Activated CD4-positive, alpha-beta T cell treated with anti-CD3 and anti-CD28 coated beads, Interleukin-10, Interleukin-2, amounts not matched to agents 100 ng/mL and 50 ng/mL, durations not matched to agents 16 hours and 8 hours (primary cell): Measurements from ENCODE around the gene SPACA6.

Experiments used
- DNase-seq: peaks from one replicate; pipeline ENCODE4 v3.0.0-alpha.2; 2020

Gene SPACA6

DNA sequence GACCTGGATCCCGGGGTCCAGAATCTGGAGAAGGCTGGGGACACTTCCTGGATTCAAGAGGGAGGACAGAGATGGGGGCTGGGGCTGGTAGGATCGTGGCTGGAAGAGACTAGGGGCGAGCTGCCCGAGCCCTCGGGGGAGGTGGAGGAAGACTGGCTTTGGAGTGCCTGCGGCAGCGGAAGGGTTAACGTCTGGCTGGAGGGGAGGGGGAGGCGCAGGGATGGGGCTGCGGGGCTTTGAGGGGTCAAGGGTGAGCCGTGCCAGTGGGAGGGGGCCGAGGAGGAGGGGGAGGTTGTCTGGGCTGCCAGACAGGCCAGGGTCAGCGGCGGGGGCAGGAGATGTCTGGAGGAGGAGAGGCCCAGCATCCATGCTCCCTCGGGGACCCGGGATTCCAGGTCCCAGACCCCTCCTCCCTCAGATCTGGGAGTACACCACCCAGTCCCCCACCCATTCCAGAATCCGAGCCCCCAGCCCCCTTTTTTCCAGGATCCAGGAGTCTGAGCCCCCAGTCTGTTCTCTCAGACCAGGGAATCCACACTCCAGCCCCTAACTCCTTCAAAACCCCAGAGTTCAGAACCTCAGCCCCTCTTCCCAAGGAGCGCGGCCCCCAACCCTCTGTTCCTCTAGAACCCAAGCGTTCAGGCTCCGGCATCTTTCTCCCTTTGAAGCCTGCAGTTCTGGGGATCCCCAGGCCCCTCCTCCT is 3.2 kb upstream of the SPACA6 start:
- DNase-seq: no peak

DNA sequence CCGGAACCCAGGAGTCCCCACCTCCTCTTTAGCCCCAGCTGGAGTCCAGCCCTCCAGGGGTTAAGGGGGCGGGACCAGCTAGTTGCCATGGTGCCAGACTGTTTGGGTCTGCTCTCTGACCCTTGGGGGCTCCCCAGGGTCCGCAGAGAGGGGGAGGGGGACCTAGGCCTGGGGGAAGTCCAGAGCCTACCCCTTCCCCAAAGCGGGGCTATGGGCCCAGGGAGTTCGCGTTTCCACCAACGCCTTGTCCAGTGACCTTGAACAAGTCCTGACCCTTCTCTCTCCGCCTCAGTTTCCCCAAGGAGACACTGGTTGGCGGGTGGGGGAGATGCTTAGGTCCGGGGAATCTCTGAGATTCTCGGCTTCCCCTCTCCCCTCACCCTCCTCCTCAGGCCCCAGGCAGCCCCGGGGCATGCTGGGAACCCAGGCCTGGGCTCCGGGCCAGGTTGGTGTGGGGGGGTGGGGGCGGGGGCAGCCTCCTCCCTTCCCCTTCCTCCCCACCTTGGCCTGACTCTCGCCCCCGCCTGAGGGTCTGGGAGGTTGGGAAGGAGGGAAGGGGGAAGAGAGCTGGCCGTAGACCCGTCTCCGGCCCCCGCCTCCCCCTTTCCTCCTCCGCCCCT is 2.6 kb upstream of the SPACA6 start:
- peak; percentile 66 for DNase-seq

DNA sequence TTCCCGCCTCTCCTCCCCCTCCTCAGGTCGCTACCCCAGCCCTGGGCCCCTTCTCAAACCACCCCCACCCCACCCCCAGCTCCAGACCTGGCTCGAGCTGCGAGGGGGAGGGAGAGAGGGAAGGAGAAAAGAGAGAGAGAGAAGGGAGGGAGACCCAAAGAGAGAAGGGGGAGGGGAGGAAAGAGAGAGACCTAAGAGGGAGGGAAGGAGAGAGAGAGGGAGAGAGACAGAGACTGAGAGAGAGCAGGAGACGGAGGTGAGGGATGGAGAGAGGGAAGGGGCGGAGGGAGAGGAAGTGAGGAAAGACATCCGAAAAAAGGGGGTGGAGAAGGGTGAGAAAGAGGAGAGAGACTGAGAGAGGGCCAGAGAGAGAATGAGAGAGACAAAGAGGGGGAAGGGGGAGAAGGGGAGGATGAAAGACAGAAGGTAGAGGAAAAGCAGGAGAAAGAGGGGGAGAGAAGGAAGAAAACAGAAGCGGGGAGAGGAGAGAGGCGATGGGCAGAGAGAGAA is 2.0 kb upstream of the SPACA6 start:
- no peak for DNase-seq

DNA sequence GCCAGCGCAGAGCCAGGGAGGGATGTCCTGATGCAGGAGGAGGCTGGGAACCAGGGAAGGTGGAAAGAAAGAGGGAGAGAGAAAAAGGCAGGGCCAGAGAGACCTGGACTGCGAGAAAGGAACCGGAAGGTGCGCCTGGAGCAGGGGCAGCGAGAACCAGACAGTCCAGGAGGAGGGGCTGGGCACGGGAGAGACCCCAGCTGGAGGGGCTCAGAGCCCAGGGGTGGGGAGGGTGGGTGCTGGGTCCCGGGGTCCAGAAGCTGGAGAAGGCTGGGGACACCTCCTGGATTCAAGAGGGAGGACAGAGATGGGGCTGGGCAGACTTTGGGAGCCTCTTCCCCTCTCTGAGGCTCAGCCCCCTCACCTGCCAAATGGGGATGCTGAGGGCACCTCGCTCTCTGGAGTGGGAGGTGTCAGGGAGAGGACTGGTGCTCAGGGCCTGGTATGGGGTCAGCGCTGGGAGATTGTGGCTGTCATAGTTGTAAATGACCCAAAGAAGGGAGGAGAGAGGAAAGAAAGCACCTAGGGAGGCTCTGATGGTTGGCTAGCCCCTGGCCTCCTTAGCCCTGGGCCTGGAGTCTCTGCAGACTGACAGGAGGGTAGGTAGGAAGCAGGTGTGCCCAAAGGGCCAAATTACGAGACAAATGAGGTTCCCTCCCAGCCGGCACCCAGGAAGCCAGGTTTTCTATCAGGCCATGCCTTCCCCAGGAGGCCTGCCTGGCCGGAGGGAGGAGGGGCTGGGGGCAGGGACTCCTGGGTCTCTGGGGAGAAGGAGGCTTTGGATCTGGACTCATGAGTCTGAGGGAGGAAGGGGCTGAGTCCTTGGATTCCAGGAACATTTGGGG is 1.3 kb upstream of the SPACA6 start:
- no peak for DNase-seq

DNA sequence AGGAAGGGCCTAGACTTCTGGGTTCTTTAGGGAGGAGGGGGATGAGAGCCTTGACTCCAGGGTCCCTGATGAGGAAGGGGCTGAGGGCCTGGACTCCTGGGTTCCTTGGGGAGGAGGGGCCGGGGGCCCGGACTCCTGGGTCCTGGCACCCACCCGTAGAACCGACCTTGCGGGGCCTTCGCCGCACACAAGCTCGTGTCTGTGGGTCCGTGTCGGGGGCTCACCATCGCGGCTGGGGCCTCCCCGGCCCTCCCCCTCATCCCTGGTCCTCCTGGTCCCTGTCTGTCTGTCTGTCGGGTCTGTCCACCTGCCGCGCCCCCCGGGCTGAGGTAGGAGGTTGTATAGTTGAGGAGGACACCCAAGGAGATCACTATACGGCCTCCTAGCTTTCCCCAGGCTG is 662 bp upstream of the SPACA6 start:
- no peak for DNase-seq

DNA sequence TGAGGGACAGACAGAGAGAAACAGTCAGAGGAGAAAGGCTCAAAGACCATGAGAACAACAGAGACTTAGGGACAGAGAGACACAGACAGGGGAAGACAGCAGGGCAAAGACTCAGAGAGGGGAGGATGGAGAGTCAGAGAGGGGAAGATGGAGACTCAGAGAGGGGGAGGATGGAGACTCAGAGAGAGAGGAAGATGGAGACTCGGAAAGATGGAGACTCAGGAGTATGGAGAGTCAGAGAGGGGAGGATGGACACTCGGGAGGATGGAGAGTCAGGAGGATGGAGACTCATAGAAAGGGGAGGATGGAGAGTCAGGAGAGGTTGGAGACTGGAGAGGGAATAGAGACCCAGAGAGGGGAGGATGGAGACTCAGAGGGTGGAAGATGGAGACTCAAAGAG is 689 bp downstream of the SPACA6 start:
- DNase-seq: no peak

DNA sequence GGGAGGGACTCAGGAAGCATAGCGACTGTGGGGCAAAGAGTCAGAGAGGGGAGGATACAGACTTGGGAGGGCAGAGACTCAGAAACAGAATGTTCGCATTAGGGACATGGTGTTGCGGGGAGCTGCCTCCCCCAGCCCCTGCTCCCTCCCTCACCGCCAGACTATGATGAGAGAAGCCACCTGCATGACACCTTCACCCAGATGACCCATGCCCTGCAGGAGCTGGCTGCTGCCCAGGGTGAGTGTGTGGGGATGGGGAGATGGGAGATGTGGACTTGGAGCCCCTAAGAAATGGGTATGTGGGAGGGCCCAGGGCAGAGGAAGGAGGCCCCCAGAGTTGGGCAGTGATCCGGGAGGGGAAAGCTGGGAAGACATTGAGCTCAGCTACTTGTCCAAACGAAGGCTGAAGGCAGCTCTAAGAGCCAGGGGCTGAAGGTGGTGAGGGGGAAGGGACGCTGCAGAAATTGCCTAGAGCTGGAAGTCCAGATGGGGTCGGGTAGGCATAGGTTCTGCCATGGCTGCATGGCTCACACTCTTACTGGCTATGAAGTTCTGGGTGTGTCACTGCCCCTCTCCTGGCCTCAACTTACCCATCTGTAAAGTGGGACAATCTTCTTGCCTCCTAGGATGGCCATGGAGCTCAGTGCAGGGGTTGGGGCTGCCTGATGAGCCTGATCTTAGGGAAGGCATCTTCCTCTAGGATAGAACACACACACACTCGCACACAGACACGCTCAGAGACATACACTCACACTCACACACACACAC is 1.4 kb downstream of the SPACA6 start:
- no peak for DNase-seq

DNA sequence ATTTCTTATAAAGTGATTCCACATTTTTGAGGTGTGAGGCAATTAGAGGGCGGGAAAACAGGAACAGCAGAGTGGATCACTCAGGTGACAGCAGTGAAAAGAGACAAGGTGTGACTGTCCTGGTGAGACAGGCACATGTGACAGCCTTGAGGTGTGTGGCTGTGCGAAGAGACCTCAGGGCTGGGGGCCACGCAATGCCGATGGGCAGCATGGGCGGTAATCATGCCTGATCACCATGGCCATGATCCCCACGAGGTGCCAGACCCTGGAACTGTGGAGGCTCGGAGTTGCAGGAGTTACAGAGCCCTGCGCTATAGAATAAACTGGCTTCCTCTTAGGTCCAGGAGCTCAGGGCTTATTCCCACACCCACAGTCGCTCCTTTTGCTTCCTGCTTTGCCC is 2.0 kb downstream of the SPACA6 start:
- DNase-seq: no peak

DNA sequence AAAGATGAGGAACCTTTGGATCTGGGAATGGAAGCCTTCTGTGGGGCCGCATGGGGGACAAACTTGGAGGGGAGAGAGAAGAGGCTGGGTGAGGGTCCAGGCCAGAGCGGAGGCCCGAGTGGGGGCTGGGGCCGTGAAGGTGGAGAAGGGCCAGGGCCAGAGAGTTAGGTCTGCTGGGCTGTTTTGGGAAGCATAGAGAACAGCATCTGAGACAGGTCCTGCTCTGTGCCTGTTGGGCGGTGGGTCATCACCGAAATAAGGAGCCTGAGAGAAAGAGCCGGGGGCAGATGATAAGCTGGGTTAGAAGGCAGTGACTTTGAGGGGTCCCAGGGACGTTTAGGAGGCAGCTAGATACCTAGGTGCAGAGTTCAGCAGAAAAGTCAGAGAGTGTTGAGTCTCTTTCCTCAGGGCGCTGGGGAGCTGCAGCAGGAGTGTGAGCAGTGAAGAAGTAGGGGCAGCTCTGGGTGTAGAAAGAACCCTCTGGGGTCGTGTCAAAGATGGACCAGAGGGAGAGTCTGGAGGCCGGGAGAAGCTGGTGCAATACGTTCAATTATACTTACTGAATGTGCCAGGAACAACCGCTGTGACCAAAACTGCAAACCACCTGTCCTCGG is 2.7 kb downstream of the SPACA6 start:
- DNase-seq: no peak

DNA sequence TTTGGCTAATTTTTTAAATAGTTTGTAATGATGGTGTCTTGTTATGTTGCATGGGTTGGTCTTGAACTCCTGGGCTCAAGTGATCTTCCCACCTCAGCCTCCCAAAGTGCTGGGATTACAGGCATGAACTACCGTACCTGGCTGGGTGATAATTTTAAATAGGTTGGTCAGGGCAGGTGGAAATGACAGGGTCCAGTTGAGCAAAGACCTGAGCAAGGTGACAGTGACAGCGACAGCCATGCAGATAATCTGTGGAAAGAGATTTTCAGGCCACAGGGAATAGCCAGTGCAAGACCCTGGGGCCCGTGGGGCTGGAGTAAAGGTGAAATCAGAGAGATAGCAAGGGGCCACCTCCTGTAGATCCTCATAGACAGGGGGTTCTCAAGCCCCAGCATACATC is 3.5 kb downstream of the SPACA6 start:
- no peak for DNase-seq

DNA sequence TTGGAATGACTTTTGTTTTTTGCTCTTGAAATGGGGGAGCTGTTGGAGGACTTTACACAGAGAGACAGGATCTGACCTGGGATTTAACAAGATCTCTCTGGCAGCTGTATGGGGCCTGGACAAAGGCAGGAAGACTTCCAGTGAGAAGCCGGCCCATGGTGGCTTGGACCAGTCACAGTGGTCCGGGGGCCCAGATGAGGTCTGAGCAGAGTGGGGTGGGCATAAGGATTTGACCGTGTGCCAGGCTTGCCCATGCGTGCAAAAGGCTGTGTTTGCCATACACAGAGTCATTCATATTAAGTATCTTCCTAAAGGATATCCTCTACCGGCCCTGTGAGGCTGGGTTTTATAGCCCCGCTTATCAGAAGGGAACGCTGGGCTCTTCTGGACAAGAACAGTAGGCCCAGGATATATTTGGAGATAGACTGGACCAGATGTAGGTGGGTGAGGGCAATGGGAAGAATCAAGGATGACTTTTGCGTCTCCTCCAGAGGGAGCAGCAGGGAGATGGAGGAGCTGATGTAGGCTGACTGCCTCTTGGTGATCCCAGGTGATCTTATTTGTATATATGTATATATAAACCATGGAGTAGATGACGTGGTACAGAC is 4.1 kb downstream of the SPACA6 start:
- DNase-seq: no peak

DNA sequence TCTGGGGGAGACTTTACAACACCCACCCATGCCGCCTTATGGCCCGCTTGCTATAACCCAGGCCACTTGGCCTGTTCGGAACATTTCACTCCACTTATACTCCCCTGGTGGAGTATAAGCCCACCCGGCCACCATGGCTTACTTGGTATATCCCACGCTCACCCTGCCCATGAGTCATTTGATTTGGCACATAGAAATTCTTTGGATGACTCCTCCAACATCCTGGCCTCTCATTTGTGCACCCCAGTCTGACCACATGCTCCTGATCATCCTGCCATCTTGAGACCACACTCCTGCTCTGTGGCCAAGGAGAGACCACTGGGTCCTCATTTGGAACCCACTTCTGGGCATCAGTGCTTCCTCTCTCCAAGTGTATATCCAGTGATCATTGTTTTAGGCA is 5.2 kb downstream of the SPACA6 start:
- DNase-seq: no peak

DNA sequence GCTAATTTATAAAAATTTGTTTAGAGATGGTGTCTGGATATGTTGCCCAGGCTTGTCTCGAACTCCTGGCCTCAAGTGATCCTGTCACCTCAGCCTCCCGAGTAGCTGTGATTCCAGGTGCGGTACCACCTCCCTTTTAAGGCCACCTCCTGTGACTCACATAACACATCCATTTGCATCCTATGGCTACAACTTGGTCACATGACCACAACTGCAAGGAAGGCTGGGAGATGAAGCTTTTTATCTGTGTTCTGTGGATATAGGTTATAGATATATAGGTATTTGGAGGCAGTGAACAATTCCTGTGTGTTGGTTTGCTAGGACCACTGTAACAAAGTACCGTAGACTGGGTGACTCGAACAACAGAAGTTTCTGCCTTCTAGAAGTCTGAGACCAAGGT is 6.0 kb downstream of the SPACA6 start:
- no peak for DNase-seq

DNA sequence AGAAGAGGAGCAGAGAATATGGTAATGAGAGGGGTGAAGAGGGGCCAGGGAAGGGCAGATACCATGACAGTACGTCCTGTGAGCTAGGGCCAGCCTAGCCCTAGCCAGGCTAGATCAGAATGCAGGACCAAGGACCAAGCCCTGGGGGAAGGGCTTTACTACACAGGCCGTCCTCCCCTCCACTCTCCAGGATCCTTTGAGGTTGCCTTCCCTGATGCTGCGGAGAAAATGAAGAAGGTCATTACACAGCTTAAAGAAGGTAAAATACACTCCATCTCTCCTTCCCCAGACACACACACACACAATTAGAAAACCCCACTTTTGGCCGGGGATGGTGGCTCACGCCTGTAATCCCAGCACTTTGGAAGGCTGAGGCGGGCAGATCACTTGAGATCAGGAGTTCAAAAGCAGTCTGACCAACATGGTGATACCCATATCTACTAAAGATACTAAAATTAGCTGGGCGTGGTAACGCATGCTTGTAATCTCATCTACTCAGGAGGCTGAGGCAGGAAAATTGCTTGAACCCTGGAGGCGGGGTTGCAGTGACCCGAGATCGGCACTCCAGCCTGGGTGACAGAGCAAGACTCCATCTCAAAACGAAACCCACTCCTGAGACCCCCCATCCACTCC is 8.5 kb downstream of the SPACA6 start:
- no peak for DNase-seq

DNA sequence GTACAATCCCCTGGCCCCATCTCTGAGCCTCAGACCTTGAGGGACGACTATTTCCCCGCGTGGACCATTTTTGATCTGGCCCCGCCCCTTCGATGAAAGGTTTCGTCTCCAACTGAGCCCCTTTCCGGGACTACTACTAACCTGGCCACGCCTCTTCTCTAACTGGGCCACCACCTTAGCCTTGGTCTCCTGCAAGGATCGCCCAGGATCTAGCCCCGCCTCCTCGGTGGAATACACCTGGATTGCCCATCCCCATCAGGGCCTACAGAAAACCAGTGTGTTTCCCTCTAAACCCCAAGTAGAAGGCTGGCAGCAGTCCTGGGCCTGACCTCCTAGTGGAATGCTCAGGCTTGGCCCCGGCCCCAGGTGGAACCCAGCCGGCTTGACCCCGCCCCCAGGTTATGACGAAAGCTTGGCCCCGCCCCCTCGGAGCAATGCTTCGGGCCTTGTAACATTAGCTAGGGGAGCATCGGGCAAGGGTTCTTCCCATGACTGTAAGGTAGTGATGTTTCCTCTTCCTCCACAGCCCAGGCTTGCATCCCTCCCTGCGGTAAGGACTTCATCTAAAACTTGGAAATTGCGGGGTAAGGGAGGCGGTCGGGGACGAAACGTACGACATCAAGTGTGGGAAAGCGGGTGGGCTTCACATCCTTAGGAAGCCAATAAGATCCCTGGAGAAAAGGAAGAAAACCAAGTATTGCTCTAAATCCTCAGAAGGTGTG is 9.1 kb downstream of the SPACA6 start:
- no peak for DNase-seq

DNA sequence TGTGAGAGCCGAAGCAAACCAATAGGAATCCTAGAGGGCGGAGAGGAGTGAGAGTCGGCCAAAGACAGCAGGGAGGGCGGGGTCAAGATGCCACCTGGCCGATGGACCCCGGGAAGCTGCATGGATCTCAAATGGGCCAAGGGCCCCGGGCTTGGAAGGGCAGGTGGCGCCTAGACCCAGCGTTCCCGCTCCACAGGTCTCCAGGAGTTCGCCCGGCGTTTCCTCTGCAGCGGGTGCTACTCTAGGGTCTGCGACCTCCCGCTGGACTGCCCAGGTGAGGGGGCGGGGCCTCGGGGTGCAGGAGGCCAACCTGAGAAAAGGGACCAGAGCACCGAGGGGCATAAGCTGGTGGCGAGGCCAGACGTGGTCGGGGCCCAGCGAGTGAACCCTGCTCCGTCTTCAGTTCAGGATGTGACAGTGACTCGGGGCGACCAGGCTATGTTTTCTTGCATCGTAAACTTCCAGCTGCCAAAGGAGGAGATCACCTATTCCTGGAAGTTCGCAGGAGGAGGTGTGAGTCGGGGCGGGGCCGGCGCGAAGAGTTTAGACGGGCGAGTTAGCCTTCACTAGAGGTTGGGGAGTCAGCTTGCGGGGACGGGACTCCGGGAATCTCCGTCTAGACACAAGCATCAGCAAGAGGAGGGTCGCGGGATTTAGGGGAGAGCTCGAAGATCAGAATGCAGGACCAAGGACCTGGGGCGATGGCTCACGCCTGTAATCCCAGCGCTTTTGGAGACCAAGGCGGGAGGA is 9.9 kb downstream of the SPACA6 start:
- no peak for DNase-seq

DNA sequence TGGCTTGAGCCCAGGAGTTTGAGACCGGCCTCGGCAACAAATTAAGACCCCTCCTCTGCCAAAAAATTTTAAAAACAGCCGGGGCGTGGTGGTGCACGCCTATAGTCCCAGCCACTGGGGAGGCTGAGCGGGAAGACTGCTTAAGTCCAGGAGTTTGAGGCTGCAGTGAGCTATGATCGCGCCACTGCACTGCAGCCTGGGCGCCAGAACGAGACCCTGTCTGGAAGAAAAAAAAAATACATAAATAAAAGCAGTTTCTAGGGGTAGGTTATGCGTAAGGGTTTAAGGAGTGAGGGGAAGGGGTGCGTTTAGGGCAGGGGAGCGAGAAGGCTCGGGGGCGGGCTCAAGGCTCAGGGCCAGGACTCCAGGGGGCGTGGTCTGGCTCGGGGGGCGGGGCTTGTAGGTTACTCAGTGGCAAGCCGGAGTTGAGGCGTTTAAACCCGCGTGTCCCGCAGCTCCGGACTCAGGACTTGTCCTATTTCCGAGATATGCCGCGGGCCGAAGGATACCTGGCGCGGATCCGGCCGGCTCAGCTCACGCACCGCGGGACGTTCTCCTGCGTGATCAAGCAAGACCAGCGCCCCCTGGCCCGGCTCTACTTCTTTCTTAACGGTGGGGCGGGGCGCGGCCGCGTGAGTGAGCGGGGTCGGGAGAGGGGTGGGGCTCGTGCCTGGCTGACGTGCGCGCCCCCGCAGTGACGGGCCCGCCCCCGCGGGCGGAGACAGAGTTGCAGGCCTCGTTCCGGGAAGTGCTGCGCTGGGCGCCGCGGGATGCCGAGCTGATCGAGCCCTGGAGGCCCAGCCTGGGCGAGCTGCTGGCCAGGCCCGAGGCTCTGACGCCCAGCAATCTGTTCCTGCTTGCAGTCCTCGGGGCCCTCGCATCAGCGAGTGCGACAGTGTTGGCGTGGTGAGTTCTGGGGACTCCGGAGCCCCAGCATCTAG is 10.7 kb downstream of the SPACA6 start:
- peak; percentile 96 for DNase-seq

DNA sequence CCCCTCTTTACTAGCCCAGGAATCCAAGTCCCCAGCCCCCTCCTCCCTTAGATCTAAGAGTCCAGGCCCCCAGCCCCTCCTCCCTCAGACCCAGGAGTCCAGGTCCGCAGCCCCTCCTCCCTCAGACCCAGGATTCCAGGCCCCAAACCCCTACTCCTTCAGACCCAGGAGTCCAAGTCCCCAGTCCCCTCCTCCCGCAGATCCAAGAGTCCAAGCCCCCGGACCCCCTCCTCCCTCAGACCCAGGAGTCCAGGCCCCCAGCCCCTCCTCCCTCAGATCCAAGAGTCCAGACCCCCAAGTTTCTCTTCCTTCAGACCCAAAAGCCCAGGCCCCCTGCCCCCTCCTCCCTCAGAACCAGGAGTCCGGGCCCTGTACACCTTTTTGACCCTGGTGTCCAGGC is 11.5 kb downstream of the SPACA6 start:
- DNase-seq: no peak

DNA sequence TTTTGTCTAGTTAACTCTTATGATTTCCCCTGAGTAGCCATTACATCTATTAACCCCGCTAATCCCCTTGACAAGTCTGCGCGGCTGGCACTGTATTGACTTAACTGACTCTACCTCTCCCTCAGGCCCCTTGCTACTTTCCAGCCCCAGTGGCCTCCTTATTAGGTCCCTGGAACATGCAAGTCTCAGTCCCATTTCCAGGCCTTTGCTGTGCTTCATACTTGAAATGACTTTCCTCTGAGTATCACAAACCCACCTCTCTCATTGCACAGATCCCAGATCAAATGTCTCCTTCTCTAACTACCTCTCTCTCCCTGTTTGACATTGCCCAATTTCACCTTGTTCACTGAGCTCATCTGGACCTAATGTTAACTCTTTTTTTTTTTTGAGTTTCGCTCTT is 13.2 kb downstream of the SPACA6 start:
- DNase-seq: no peak
